ENCODE measurements around the gene DTX4.

DNA sequence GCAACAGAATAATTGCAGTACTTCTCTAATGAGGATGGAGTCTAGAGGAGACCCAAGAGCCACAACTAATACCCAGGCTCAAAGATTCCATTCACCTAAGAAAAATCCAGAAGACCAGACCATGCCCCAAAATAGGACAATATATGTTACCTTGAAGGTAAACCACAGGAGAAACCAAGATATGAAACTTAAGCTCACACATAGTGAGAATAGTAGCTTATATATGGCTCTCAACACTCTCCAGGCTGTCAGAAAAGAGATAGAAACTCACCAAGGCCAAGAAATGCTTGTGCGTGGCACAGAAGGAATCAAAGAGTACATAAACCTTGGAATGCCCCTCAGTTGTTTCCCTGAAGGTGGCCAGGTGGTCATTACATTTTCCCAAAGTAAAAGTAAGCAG is 20.2 kb upstream of the DTX4 start:
- no peak for TF ChIP-seq POLR2AphosphoS5 (IDR thresholded peaks at IDR 0.05)
- TF ChIP-seq, protein P1, sequence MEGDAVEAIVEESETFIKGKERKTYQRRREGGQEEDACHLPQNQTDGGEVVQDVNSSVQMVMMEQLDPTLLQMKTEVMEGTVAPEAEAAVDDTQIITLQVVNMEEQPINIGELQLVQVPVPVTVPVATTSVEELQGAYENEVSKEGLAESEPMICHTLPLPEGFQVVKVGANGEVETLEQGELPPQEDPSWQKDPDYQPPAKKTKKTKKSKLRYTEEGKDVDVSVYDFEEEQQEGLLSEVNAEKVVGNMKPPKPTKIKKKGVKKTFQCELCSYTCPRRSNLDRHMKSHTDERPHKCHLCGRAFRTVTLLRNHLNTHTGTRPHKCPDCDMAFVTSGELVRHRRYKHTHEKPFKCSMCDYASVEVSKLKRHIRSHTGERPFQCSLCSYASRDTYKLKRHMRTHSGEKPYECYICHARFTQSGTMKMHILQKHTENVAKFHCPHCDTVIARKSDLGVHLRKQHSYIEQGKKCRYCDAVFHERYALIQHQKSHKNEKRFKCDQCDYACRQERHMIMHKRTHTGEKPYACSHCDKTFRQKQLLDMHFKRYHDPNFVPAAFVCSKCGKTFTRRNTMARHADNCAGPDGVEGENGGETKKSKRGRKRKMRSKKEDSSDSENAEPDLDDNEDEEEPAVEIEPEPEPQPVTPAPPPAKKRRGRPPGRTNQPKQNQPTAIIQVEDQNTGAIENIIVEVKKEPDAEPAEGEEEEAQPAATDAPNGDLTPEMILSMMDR (IDR thresholded peaks at IDR 0.05; ENCODE audit: poor library complexity, severe bottlenecking), result no peak
